ENCODE data around the gene SLC39A7.

DNA sequence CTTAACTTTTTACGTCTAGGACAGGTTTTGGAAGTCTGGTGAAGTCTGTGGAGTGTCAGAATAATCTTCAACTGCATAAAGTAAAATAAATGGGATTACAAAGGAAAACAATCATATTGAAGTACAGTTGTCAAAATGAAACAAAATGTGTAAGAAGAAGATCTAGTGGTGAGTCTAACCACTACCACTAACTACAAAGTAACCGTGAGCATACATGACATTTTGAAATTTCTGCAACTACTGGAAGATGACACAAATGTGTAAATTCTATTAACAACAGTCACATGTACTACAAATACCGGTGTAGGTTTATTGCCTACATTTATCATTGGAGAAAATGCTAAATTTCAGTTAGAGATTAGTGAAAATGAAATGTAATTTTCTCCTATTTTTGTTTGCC is 41.3 kb downstream of the SLC39A7 start:
- TF ChIP-seq SUZ12 (IDR thresholded peaks at IDR 0.05; ENCODE audit: extremely low read depth, insufficient read depth, insufficient read length) (no peak), ZNF274 (IDR thresholded peaks at IDR 0.05; ENCODE audit: low read depth, low read length) (no peak), YY1 (IDR thresholded peaks at IDR 0.05; ENCODE audit: insufficient read depth, insufficient read length) (no peak)

Data from NT2/D1 (cell line).